ENCODE measurements around the gene ELOVL6. TPM values are rescaled to one million over a fixed set of nuclear protein-coding genes. Genes with fewer than 3 reads are reported as not detected.

ELOVL6 gene
- total and polyA plus RNA-seq, 10 donors = 0.58 to 4.5 (median 3.3) TPM

DNA sequence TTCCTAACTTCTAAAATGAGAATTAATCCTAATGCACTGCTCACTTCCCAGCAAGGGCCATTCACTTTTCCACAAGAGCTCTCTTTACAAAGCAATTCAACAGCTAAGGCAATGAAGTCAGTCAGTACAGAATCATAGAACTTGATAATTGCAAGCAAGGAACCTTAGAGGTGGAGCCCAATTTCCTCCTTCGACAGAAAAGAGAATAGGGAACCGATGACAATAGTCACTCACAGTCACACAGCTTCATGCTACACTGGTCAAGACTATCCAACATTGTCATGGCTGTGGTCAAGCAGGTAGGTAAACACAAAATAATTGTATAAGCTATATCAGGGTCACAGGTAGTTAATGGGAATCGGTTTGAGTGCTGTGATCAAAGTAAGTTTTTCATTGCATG is 90.0 kb downstream of the ELOVL6 start:
- DNase-seq = no peak
- Histone ChIP-seq H3K4me1 (peaks cover 0 to 22% (median 0%) of the 10 kb centered on the region in 6 donors), H3K9me3 (no peaks in the 10 kb centered on the region), H3K36me3 (no peaks in the 10 kb centered on the region), H3K4me3 (no peak overlapping the region), H3K27me3 (replicated peaks in 1 of 7) (no peaks in the 10 kb centered on the region), H3K27ac (no peak overlapping the region)
- 53 to 71% (median 61%) methylated on average over 3 of the region's 3 CpGs for WGBS, 5 donors
- intact Hi-C loops (cut with DNase I; ENCODE audit: low total_unique reads) = no loop called here
- TF ChIP-seq, protein P1, sequence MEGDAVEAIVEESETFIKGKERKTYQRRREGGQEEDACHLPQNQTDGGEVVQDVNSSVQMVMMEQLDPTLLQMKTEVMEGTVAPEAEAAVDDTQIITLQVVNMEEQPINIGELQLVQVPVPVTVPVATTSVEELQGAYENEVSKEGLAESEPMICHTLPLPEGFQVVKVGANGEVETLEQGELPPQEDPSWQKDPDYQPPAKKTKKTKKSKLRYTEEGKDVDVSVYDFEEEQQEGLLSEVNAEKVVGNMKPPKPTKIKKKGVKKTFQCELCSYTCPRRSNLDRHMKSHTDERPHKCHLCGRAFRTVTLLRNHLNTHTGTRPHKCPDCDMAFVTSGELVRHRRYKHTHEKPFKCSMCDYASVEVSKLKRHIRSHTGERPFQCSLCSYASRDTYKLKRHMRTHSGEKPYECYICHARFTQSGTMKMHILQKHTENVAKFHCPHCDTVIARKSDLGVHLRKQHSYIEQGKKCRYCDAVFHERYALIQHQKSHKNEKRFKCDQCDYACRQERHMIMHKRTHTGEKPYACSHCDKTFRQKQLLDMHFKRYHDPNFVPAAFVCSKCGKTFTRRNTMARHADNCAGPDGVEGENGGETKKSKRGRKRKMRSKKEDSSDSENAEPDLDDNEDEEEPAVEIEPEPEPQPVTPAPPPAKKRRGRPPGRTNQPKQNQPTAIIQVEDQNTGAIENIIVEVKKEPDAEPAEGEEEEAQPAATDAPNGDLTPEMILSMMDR (IDR thresholded peaks at IDR 0.05 in 8 of 11, conservative IDR thresholded peaks at IDR 0.05 in 3 of 11) = no peak
- TF ChIP-seq POLR2AphosphoS5 (IDR thresholded peaks at IDR 0.05) (no peak), POLR2A (IDR thresholded peaks at IDR 0.05) (no peak)

DNA sequence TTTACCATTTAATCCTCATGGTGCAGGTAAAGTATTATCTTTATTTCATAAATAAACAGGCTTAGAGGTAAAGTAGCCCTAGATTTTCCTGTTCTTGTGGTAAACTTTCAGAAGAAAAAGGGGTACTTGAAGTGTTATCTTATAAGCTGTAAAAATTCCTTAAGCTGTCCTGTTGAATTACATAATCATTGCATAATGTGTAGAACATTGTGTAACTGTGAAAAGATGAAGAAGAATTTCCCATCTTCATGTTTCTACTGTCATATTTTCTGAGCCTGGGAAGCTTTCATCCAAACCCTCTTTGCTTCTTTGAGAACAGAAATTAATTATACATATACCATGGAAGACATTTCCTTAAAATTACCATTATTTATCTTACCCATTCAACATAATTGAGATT is 90.5 kb downstream of the ELOVL6 start:
- no peak for DNase-seq
- intact Hi-C loops (cut with DNase I; ENCODE audit: low total_unique reads) = no loop called here
- TF ChIP-seq POLR2A (IDR thresholded peaks at IDR 0.05) = no peak
- TF ChIP-seq, protein P1 (IDR thresholded peaks at IDR 0.05 in 8 of 11, conservative IDR thresholded peaks at IDR 0.05 in 3 of 11) = no peak
- TF ChIP-seq POLR2AphosphoS5 (IDR thresholded peaks at IDR 0.05) = no peak
- no peak overlapping the region for H3K4me3 ChIP-seq
- peaks cover 0 to 22% (median 0%) of the 10 kb centered on the region in 6 donors for H3K4me1 ChIP-seq
- no peaks in the 10 kb centered on the region for H3K36me3 ChIP-seq
- H3K27me3 ChIP-seq (replicated peaks in 1 of 7) = no peaks in the 10 kb centered on the region
- H3K27ac ChIP-seq = no peak overlapping the region
- H3K9me3 ChIP-seq = no peaks in the 10 kb centered on the region

GRCh38 chr4:110106931-110107296 is 91.5 kb downstream of the ELOVL6 start:
- intact Hi-C loops (cut with DNase I; ENCODE audit: low total_unique reads) = no loop called here
- H3K36me3 ChIP-seq = no peaks in the 10 kb centered on the region
- WGBS, 5 donors = 39 to 73% (median 54%) methylated on average over 1 of the region's 1 CpG
- TF ChIP-seq POLR2A (IDR thresholded peaks at IDR 0.05) (no peak), POLR2AphosphoS5 (IDR thresholded peaks at IDR 0.05) (no peak)
- TF ChIP-seq, protein P1 (IDR thresholded peaks at IDR 0.05 in 8 of 11, conservative IDR thresholded peaks at IDR 0.05 in 3 of 11) = no peak
- H3K4me1 ChIP-seq = peaks cover 0 to 22% (median 0%) of the 10 kb centered on the region in 6 donors
- no peak for DNase-seq
- H3K9me3 ChIP-seq = no peaks in the 10 kb centered on the region
- H3K4me3 ChIP-seq = no peak overlapping the region
- no peaks in the 10 kb centered on the region for H3K27me3 ChIP-seq (replicated peaks in 1 of 7)
- H3K27ac ChIP-seq = no peak overlapping the region

DNA sequence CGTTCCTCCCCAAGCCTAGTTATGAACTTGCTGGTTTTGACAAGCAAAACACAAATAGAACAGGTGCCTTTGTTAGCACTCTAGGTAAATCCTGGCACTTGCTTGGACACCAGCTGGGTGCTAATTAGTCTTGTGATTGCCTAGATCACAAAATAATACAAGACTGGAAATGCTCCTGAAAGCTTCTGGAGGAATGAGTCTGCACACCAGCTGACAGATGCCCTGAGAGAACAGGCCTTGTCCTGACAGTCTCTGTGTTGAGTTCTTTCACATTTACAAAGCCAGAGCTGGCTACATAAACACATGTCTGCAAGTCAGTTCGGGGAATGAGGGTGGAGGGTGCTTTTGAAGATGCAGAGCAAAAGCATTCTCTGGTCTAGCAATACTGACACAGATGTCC is 93.8 kb downstream of the ELOVL6 start:
- Histone ChIP-seq H3K36me3 (no peaks in the 10 kb centered on the region), H3K27ac (no peak overlapping the region), H3K27me3 (replicated peaks in 1 of 7) (no peaks in the 10 kb centered on the region), H3K4me3 (no peak overlapping the region), H3K4me1 (peaks cover 0 to 22% (median 0%) of the 10 kb centered on the region in 6 donors), H3K9me3 (no peaks in the 10 kb centered on the region)
- TF ChIP-seq POLR2A (IDR thresholded peaks at IDR 0.05) (no peak), POLR2AphosphoS5 (IDR thresholded peaks at IDR 0.05) (no peak)
- TF ChIP-seq, protein P1 (IDR thresholded peaks at IDR 0.05 in 8 of 11, conservative IDR thresholded peaks at IDR 0.05 in 3 of 11) = no peak
- intact Hi-C loops (cut with DNase I; ENCODE audit: low total_unique reads) = no loop called here
- no peak for DNase-seq
- WGBS, 5 donors = 79 to 97% (median 93%) methylated on average over 2 of the region's 2 CpGs

Data from spleen (tissue), 11 donors.